HG03064 (cell line): Measurements from ENCODE around the gene AFF3.
"Not testable (repeated sequence)": the region's sequence is repeated elsewhere in the genome, so short reads cannot be mapped to it uniquely, and the experiment has no call there.

Source experiments
- ATAC-seq: cut with Tn5 transposase; IDR thresholded peaks from one replicate; pipeline ENCODE4 v1.9.1; 2021; ENCODE audit warnings: low read depth; ENCODE audit not compliant: unreplicated experiment

AFF3 gene

DNA sequence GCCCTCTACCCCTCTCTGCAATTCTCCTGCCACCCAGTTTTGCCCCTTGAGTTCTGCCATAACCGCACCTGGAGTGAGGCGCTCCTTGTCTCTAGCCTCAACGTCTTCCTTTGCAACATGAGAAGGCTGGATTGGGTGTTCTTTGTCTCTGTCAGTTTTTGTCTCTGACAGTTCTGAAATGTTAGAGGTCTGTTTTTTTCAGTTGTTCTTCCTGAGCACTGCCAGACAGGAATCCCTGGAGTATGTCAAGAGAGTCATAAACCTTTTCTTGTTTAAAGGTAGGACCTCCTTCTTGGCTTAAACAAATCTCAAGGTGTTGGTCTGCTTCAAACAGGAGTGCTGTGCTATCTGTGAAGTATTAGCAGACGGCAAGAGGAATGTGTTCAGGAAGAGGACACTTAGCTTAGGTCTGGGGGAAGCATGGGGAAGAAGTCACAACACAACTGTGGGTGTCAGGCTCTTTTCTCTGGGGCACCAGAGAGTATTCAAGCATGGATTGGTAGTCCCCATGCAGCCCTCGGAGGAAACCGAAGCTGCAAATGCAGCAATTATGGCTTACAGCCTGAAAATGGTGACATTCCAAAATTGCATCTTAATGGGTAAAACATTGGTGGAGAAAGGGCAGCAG lies 32.3 kb downstream of the AFF3 start:
- no peak for ATAC-seq

GRCh38 chr2:100108648-100109020 lies 33.8 kb downstream of the AFF3 start:
- not testable (repeated sequence) for ATAC-seq

DNA sequence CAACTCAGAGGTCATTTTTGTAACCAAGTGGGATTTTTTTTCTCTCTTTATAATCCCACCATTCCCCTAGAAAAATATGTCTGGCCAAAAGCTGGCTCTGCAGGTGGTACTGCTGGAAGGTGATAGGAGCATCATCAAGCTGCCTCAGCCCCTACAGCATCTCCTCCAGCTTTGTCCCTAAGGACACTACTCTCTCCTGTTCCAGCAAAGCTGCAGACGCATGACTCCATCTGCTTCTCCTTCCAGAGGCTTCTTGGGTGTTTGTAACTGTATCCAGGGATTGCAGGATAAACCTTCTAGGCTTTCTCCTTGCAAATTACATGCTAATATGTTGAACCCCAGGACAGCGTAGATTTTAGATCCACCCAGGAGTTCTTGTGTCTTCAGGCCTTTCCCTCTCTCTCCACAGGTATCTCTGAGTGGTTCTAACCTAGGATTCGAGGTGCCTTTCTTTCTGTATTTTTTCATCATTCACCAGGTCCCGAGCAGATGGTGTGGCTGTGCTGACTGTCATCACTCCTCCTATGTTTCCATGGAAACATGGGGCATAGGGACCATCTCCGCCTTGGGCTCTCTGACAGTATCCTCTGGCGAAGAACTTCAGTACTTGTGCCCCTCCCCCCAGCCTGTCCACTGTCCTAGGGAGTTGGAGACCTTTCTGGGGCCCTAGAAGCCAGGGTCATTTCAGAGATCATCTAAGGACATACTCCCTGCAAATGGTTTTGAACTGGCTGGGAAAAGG lies 34.3 kb downstream of the AFF3 start:
- ATAC-seq, result no peak

GRCh38 chr2:100107440-100107839 lies 35.0 kb downstream of the AFF3 start:
- no peak for ATAC-seq

DNA sequence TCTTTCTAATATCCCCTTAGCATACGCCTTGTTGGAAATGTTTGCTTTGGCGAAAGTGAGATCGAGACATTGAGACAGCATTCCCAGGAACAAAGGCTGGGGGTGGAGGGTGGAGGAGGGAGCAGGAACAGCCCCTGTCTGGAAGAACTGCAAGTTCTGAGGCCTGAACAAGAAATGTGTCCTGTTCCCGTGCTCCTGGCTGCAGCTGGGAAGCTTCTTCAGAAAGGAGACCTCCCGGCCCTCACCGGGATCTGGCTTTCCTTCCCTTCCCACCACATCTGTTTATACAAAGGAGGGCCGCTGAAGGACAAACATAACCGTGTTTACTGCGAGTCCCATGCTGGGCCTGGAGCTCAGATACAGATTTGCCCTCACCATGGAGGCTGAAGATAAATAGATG lies 35.9 kb downstream of the AFF3 start:
- no peak for ATAC-seq

- no peak for ATAC-seq
Measured at GRCh38 chr2:100105678-100106054, 36.7 kb downstream of the AFF3 start.

- no peak for ATAC-seq
Measured at GRCh38 chr2:100104718-100105677, 37.4 kb downstream of the AFF3 start.

DNA sequence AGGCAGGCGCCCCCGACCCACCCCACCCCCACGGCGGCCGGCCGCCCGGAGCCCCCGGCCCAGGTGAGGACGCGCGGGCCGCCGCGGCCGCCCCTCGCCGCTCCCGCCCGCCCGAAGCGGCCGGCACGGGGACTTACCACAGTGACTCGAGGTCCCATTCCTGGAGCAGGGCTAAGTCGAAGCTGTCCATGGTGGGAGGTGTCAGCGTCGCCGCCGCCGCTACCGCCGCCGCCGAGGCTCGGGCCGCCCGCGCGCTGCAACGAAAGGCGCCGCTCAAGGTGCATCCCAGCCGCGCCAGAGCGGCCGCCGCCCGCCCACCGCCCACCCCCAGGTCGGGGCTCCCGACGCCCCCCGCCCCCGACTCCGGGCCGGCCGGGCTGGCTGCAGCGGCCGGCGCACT lies 38.1 kb downstream of the AFF3 start:
- not testable (repeated sequence) for ATAC-seq

DNA sequence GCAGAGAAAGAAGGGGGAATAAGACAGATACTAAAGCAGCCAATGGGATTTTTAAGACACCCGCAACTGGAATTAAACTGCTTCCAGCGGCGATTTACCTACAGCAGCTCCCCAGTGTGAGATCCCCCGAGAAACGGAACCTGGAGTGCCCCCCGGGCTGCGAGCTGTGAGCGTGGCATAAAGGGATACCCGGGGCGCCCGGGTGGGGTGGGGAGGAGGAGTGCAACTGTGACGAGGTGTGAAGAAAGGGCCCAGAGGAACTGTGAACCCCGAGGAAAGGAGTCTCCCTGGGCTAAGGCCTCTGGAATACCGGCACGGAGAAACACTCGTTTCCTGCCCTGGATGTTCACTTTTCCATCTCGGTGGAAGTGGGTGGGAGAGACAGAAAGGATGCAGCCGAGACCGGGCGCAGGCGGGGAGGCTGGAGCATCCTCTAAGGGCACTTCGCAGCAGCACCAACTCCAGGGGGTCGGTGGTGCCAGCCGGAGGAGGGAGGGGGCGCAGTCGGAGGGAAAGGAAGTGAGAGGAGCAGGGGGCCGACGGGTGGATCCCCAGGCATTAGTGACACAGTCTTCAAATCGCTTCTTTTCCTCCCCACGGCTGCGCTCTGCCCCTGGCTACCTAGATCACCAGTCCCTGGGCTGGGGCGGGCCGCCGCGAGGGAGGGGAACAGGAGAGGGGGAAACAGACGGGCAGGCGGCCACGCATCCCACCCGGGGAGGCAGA lies 38.7 kb downstream of the AFF3 start:
- not testable (repeated sequence) for ATAC-seq

DNA sequence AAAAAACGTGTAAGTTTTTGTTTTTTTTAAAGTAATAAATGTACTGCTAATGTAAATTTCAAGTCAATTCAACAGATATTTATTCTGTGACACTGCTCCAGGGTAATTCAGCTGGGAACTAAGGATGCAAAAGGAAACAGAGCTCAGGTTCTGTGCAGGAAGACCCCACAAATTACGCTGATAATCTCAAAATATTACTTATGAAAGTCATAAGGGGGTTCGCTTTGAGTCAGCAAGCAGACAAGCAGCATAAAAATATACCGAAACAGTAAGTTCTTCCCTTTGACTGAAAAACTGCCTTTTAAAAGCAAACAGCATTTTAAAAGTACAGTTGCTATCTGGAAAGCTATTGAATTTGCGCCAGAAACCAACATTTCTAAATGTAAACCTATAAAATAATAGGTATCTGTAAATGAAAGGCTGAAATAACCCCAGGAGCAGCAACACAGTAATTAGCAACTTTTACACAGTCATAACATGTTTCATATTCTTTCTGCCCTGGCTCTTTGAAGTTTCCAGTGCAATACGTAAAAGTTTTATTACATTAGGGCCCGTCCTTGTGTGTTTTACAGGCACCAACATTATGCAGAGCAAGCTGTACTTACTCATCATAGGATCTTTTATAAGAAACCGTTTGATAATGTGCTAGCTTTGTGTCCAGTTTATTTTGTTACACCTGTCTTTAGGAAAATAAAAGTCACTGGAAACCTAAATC lies 39.8 kb downstream of the AFF3 start:
- not testable (repeated sequence) for ATAC-seq

- ATAC-seq, result not testable (repeated sequence)
Measured at GRCh38 chr2:100098855-100099254, 43.5 kb downstream of the AFF3 start.

- ATAC-seq, result not testable (repeated sequence)
Measured at GRCh38 chr2:100097611-100098294, 44.6 kb downstream of the AFF3 start.

- ATAC-seq, result not testable (repeated sequence)
Measured at GRCh38 chr2:100095845-100096244, 46.5 kb downstream of the AFF3 start.

GRCh38 chr2:100091807-100092206 lies 50.6 kb downstream of the AFF3 start:
- not testable (repeated sequence) for ATAC-seq

- ATAC-seq, result not testable (repeated sequence)
Measured at GRCh38 chr2:100085744-100086143, 56.6 kb downstream of the AFF3 start.

GRCh38 chr2:100083421-100084216 lies 58.8 kb downstream of the AFF3 start:
- ATAC-seq, result not testable (repeated sequence)

DNA sequence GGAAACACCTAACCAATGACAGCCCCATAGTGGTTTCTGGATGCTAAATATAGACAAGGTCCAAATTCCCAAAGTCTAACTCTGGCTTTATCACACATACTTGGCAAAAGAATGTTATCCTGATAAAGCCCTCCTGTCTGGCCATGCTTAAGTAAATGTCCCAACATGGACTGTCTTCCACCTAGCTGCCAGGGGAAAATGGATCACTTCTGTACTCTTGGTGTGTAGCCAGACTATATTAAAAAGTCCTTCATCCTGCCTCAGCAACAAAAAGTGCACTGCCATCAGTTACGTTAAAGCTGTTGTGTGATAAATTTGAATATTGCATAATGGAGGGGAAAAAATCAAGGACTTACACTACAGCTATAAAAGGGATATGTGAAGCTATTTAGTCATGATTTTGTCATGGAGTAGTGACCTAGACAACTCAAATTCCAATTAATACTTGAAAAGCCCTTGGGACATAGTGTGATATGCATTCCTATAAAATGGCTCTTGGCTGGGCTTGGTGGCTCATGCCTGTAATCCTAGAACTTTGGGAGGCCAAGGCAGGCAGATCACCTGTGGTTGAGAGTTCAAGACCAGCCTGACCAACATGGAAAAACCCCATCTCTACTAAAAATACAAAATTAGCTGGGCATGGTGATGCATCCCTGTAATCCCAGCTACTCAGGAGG lies 60.0 kb downstream of the AFF3 start:
- not testable (repeated sequence) for ATAC-seq

DNA sequence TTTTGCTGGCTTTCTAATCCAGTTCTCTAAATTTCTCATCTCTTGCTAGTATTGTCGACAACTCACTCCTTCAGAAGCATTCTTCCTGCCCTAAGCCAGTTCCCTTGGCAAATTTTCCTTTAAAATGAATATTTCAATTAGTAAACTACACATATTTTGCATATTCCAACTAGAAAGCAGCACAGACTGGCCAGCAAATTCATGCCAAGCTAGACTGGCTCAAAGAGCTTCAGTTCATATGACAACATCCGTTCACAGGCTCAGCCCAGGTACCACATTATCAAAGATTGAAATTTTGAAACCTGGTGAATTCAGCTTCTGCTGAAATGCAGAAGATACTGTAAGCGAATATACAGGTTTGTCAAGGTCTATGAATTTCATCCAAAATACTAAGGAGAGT lies 64.5 kb downstream of the AFF3 start:
- ATAC-seq, result no peak
